HG03575 (cell line): Measurements from ENCODE around the gene SDHC.
"Not testable (repeated sequence)": the region's sequence is repeated elsewhere in the genome, so short reads cannot be mapped to it uniquely, and the experiment has no call there.

Experiments
- ATAC-seq: cut with Tn5 transposase; IDR thresholded peaks from one replicate; pipeline ENCODE4 v1.9.1; 2021; ENCODE audit not compliant: unreplicated experiment, insufficient number of reproducible peaks, low FRiP score; ENCODE audit errors: extremely low read depth

Gene SDHC

GRCh38 chr1:161307892-161308638, 6.1 kb upstream of the SDHC start:
- ATAC-seq = no peak

DNA sequence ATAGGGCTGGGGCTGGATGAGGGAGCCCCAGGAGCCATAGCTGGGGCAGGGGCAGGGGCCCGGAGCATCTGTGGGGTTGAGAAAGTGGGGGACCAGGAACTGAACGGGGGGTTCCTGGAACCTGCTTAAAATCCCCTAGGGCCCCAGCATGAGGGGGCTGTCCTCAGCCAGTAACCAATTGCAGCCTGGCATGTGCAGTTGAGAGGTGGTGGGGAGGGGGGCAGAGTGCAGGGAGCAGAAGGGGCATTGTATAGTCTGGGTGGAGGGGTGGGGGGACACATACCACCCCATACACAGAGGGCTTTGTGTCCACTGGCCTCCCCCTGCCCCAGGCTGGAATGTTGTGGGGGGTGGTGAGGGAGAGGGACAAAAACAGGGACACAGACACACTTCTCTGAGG, 4.3 kb upstream of the SDHC start, which contains the start of gene MPZ:
TSS of gene MPZ (minus strand) at position 101 of the 400 bp plus-strand sequence. CDS start at position 38, 63 bp downstream.
- ATAC-seq = no peak

DNA sequence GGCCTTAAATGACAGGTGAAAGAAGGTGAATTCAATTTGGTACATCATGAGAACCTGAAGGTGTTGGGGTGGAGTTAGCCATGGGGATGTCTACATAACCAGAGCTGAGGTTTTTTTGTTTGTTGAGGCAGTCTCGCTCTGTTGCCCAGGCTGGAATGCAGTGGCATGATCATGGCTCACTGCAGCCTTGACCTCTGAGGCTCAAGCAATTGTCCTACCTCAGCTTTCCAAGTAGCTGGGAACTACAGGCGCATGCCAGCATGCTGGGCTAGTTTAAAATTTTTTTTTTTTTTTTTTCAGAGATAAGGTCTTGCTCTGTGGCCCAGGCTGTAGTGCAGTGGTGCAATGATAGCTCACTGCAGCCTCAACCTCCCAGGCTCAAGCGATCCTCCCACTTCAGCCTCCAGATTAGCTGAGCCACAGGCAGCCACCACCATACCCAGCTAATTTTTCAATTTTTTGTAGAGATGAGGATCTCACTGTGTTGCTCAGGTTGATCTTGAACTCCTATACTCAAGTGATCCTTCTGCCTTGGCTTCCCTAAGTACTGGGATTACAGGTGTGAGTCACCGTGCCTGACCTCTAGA, 2.5 kb upstream of the SDHC start:
- no peak for ATAC-seq

GRCh38 chr1:161313554-161314200, 504 bp upstream of the SDHC start:
- no peak for ATAC-seq

GRCh38 chr1:161315841-161316674, 1.9 kb downstream of the SDHC start:
- ATAC-seq = not testable (repeated sequence)

GRCh38 chr1:161324020-161324419, 9.8 kb downstream of the SDHC start:
- ATAC-seq = no peak

- ATAC-seq = no peak
These were observed 16.2 kb downstream of the SDHC start for GRCh38 chr1:161330346-161330745.

DNA sequence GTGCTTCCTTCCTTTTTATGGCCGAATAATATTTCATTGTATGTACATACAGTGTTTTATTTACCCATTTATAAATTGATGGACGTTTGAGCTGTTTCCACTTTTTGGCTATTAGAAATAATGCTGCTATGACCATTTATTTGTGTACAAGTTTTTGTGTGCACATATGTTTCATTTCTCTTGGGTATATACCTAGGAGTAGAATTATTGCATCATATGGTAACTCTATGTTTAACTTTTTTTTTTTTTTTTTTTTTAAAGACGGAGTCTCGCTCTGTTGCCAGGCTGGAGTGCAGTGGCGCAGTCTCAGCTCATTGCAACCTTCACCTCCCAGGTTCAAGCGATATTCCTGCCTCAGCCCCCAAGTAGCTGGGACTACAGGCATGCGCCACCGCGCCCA, 19.0 kb downstream of the SDHC start:
- ATAC-seq = no peak

GRCh38 chr1:161335796-161336195, 21.6 kb downstream of the SDHC start:
- ATAC-seq = no peak

- no peak for ATAC-seq
These were observed 28.0 kb downstream of the SDHC start for GRCh38 chr1:161342177-161342576.

GRCh38 chr1:161342821-161343220, 28.6 kb downstream of the SDHC start:
- ATAC-seq = no peak

DNA sequence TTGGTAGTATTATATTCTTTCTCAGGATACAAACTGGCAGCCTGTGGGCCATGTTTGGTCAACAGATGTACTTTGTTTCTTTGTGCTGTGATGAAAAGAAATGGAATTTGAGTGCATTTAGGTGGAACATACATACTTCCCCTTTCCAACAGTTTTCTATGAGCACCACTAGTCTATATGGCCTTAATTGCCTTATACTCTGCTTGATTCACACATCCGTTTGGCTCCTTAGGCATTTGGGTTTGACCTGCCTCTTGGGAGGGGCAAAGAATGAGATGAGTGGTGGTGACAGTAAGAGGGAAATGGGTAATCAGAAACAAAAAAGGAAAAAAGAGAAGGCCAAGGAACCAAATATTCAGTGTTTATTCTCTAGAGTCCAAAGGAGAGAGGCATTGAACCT, 36.5 kb downstream of the SDHC start:
- no peak for ATAC-seq

DNA sequence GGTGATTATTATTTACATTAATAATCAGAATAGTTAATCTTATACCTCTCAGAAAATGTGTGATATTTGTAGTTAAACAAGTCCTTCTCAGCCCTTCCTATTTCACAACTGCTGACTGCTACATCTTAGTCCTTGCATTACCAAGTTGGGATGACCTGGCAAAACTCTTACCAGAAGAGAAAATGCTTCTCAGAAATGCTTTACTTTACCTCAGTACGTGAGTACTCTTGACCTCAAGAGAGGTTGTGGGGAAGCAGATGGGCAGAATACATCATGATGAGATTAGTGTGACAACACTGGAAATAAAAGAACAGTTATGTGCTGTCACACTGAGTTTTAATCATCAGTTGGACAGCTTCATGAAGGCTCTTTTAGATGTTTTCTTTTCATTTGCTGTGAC, 37.3 kb downstream of the SDHC start:
- no peak for ATAC-seq

DNA sequence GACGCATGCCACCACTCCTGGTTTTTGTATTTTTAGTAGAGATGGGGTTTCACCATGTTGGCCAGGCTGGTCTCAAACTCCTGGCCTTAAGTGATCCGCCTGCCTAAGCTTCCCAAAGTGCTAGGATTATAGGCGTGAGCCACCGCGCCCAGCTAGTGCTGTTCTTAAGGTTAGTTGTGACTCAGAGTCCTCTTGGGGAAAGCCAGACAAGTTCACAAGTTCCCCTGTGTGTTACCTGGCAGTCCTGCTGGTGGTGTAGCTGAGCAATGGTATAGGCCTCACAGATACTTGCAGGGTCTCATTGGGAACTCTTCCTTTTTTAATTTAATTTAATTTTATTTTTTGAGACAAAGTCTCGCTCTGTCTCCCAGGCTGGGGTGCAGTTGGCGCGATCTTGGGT, 42.9 kb downstream of the SDHC start:
- ATAC-seq = no peak

GRCh38 chr1:161359291-161359690, 45.1 kb downstream of the SDHC start:
- no peak for ATAC-seq

- no peak for ATAC-seq
These were observed 50.2 kb downstream of the SDHC start for GRCh38 chr1:161364332-161364731.

- no peak for ATAC-seq
These were observed 51.0 kb downstream of the SDHC start for GRCh38 chr1:161365207-161365606.

DNA sequence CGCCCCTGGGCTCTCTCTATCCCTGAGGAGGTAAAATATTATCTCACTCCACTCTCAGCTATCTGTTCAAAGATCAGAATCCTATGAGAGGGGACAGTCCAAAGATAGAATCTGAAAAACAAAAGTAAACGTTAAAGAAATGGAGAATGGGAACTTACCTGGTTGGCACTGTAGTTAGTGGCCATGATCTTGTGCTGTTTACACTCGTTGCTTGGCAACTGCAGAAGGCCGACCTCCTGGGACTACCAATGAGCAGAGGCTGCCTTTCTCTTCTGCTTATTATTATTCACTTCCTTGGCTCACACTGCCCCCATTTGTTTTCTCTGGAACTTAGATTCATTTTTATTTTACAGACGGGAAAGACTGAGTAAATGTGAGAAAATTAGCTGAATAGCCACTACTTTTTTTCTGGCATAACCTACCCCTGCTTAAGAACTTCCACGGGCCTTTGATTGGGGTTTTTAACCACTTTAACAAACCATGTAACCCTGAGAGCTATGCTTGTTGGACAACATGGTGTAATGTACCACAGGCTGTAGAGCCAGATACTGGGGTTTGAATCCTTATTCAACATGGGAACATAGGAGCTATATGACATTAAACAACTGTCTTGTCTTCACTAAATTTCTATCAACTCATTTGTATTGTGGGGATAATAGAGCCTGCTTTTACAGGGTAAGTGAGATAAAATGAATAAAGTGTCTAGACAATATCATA, 53.7 kb downstream of the SDHC start, which contains the start of gene CFAP126:
TSS of gene CFAP126 (minus strand) at position 193 of the 717 bp plus-strand sequence. CDS start at position 185, 8 bp downstream.
- no peak for ATAC-seq

DNA sequence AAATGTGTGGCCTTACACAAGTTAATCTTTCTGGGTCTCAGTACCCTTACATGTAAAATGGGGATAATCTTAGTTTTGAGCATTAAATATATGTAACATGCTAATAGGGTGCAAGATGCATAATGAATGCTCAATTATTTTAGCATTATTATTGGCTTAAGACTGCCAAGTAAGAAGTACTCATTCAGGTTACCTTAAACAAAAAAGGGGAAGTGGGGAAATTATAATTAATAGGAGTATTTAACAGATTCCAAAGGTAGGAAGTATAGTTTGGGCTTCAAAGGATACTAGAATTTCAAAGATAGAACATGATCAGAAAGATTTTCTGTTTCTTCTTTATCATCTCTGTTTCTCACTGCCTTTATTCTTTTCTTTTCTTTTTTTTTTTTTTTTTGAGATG, 59.3 kb downstream of the SDHC start:
- no peak for ATAC-seq
